Body of pancreas (tissue), 4 donors: ENCODE data around the gene RUFY3. TPM values are rescaled to one million over a fixed set of nuclear protein-coding genes. Genes with fewer than 3 reads are reported as not detected.
"Not testable (repeated sequence)": the region's sequence is repeated elsewhere in the genome, so short reads cannot be mapped to it uniquely, and the experiment has no call there.

Experiments used
- ATAC-seq: fragments of 150-250 bp; one replicate; pipeline ENCODE4 v1.9.1; 2016
- DNase-seq, 4 donors: peaks; one replicate each; pipeline ENCODE4 v3.0.0-alpha.2; 2019
- H3K27ac ChIP-seq, 4 donors: fragments of 200-600 bp; sonication (generic); 1 replicate in 3 of 4; 2 replicates in 1 of 4; pipeline versions ENCODE4 v1.5.1 to v1.6.1; 2016 to 2019; ENCODE audit warnings: mild to moderate bottlenecking in 1 of 4, mixed read lengths in 1 of 4, moderate library complexity in 1 of 4
- H3K27me3 ChIP-seq, 2 donors: fragments of 200-600 bp; sonication (generic); one replicate each; pipeline ENCODE4 v1.6.0; 2016; ENCODE audit warnings: mild to moderate bottlenecking in 1 of 2
- H3K36me3 ChIP-seq, 2 donors: fragments of 200-600 bp; sonication (generic); replicated peaks in 1 of 2; 2 replicates each; pipeline ENCODE4 v1.5.1; 2016; ENCODE audit warnings: low read depth in 2 of 2; ENCODE audit not compliant: insufficient read depth in 1 of 2
- H3K4me1 ChIP-seq: fragments of 200-600 bp; sonication (generic); one replicate; pipeline ENCODE4 v1.6.0; 2016
- H3K4me3 ChIP-seq, 2 donors: fragments of 200-600 bp; sonication (generic); 1 replicate in 1 of 2; 2 replicates in 1 of 2; pipeline ENCODE4 v1.5.1; 2016 to 2019
- H3K9me3 ChIP-seq, 3 donors: fragments of 200-600 bp; sonication (generic); 1 replicate in 2 of 3; 2 replicates in 1 of 3; pipeline ENCODE4 v1.5.1; 2016
- POLR2A ChIP-seq, 3 donors: fragments of 450-650 bp; IDR thresholded peaks; one replicate each; pipeline ENCODE4 v1.6.1; 2016; ENCODE audit warnings: antibody characterized with exemption in 3 of 3, mild to moderate bottlenecking in 2 of 3
- WGBS, 2 donors: methylation state at CpG; one replicate each; pipeline ENCODE4 v1.1.5; 2017; 5-methylcytosine and 5-hydroxymethylcytosine counted together
- intact Hi-C: fragments of 100-400 bp; cut with DNase I; formaldehyde crosslinking; loops from one replicate; pipeline ENCODE4 v1.15.1; 2023
- total RNA-seq, 2 donors: library from RNA; depleted of rRNA; stranded (reverse); fragments of >200 nt; gene quantifications; one replicate each; pipeline ENCODE4 v1.1.0, GENCODE V29; 2016
- TF ChIP-seq, protein P1 (sequence below), 7 experiments: fragments of 450-650 bp in 4 of 7; fragments of 200-600 bp in 3 of 7; sonication (generic) in 3 of 7; IDR thresholded peaks; one replicate each; pipeline ENCODE4 v1.5.1; 2016 to 2019; ENCODE audit warnings: antibody characterized with exemption in 7 of 7

The RUFY3 gene
- total RNA-seq, 2 donors from 2014 or later: 46.4 to 62.6 TPM

- peak; percentile 33 for ATAC-seq
- no peak for TF ChIP-seq POLR2A (IDR thresholded peaks at IDR 0.05)
Measured at GRCh38 chr4:70718811-70719604, 2.8 kb upstream of the RUFY3 start.

GRCh38 chr4:70722199-70722791 lies 531 bp downstream of the RUFY3 start:
- WGBS, 2 donors: 77 to 83% methylated on average over 6 to 7 of the region's 7 CpGs
- TF ChIP-seq POLR2A (IDR thresholded peaks at IDR 0.05): no peak
- TF ChIP-seq, protein P1, sequence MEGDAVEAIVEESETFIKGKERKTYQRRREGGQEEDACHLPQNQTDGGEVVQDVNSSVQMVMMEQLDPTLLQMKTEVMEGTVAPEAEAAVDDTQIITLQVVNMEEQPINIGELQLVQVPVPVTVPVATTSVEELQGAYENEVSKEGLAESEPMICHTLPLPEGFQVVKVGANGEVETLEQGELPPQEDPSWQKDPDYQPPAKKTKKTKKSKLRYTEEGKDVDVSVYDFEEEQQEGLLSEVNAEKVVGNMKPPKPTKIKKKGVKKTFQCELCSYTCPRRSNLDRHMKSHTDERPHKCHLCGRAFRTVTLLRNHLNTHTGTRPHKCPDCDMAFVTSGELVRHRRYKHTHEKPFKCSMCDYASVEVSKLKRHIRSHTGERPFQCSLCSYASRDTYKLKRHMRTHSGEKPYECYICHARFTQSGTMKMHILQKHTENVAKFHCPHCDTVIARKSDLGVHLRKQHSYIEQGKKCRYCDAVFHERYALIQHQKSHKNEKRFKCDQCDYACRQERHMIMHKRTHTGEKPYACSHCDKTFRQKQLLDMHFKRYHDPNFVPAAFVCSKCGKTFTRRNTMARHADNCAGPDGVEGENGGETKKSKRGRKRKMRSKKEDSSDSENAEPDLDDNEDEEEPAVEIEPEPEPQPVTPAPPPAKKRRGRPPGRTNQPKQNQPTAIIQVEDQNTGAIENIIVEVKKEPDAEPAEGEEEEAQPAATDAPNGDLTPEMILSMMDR (IDR thresholded peaks at IDR 0.05): no peak
- ATAC-seq: peak; percentile 40
- Histone ChIP-seq H3K27me3 (no peaks in the 10 kb centered on the region), H3K27ac (peak overlapping the region in 1 of 4 donors; percentile 15), H3K36me3 (no peaks in the 10 kb centered on the region), H3K4me1 (peaks cover 15% of the 10 kb centered on the region), H3K4me3 (no peak overlapping the region), H3K9me3 (no peaks in the 10 kb centered on the region)
- peak in 1 of 4 donors; percentile 18 for DNase-seq
- intact Hi-C loops: no loop called here

More at GRCh38 chr4:70718811-70719604, 2.8 kb upstream of the RUFY3 start:
- no peaks in the 10 kb centered on the region for H3K36me3 ChIP-seq
- no peak for DNase-seq
- intact Hi-C loops: no loop called here
- H3K4me1 ChIP-seq: peaks cover 20% of the 10 kb centered on the region
- H3K9me3 ChIP-seq: no peaks in the 10 kb centered on the region
- 75 to 77% methylated on average over 13 of the region's 13 CpGs for WGBS, 2 donors
- no peak overlapping the region for H3K4me3 ChIP-seq
- H3K27ac ChIP-seq: peak overlapping the region in 1 of 4 donors; percentile 5
- no peaks in the 10 kb centered on the region for H3K27me3 ChIP-seq

- no peaks in the 10 kb centered on the region for H3K27me3 ChIP-seq
- DNase-seq: no peak
- H3K4me1 ChIP-seq: peaks cover 8% of the 10 kb centered on the region
- H3K9me3 ChIP-seq: no peaks in the 10 kb centered on the region
- no peak overlapping the region for H3K4me3 ChIP-seq
- ATAC-seq: no peak
- no peak overlapping the region for H3K27ac ChIP-seq
- H3K36me3 ChIP-seq: no peaks in the 10 kb centered on the region
- TF ChIP-seq POLR2A (IDR thresholded peaks at IDR 0.05): no peak
- TF ChIP-seq, protein P1 (IDR thresholded peaks at IDR 0.05): no peak
- WGBS, 2 donors: 81 to 95% methylated on average over 3 of the region's 3 CpGs
- intact Hi-C loops: no loop called here
Measured at GRCh38 chr4:70724463-70724862, 2.7 kb downstream of the RUFY3 start.

GRCh38 chr4:70725633-70726032 lies 3.9 kb downstream of the RUFY3 start:
- ATAC-seq (no peak), DNase-seq (no peak)
- intact Hi-C loops: no loop called here
- no peaks in the 10 kb centered on the region for H3K27me3 ChIP-seq
- TF ChIP-seq POLR2A (IDR thresholded peaks at IDR 0.05): no peak
- TF ChIP-seq, protein P1 (IDR thresholded peaks at IDR 0.05): no peak
- H3K36me3 ChIP-seq: no peaks in the 10 kb centered on the region
- H3K27ac ChIP-seq: no peak overlapping the region
- H3K4me3 ChIP-seq: no peak overlapping the region
- H3K9me3 ChIP-seq: no peaks in the 10 kb centered on the region
- WGBS, 2 donors: 60 to 71% methylated on average over 1 of the region's 1 CpG
- H3K4me1 ChIP-seq: peaks cover 5% of the 10 kb centered on the region

DNA sequence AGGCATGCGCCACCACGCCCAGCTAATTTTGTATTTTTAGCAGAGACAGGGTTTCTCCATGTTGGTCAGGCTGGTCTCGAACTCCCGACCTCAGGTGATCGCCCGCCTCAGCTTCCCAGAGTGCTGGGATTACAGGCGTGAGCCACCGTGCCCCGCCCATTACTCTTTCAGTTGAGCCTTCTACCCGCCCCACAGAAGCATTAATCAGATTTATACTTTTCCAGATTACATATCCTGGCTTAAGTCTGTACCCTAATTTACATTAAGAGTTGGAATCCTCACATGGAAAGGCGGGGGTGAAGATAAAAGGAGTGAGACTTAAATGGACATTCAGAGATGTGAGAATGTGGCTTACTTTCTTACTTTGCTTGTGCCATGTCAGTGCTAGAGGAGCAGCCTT lies 4.8 kb downstream of the RUFY3 start:
- intact Hi-C loops, DNase-seq, H3K27me3 ChIP-seq, H3K27ac ChIP-seq, H3K36me3 ChIP-seq, ATAC-seq, H3K4me1 ChIP-seq, H3K9me3 ChIP-seq, H3K4me3 ChIP-seq: not testable (repeated sequence)
- 94 to 95% methylated on average over 11 of the region's 11 CpGs for WGBS, 2 donors
